GM23248 (cell line): ENCODE data around the gene ISL2.

Experiments
- EZH2 ChIP-seq: fragments of 200-600 bp; sonication (generic); IDR thresholded peaks from 2 replicates; pipeline ENCODE4 v1.6.1; 2018; ENCODE audit warnings: antibody characterized with exemption, mild to moderate bottlenecking; ENCODE audit not compliant: insufficient read depth, poor library complexity, severe bottlenecking
- EZH2phosphoT487 ChIP-seq: fragments of 200-600 bp; sonication (generic); IDR thresholded peaks from 2 replicates; pipeline ENCODE4 v1.6.1; 2018; ENCODE audit warnings: antibody characterized with exemption, moderate library complexity, mild to moderate bottlenecking, low read depth; ENCODE audit not compliant: insufficient read depth

DNA sequence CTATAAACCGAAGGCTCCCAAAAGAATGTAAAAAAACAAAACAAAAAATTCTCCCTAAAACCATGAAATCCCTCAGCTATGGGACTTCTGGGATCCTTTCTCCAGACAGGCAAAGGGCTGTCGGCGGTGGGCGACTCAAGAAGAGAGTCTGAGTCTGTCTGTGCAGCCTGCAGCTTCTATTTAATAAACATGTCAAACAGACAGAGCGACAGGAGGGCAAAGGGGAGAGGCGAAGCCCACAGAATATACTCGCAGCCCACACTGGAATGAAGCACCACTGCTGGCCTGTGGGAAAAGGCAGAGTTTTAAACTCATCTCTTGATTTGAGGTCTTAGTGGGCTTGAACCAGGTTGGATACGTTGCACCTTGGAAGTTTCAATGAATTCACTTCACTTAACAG lies 40.2 kb downstream of the ISL2 start:
- TF ChIP-seq EZH2phosphoT487 (no peak), EZH2 (no peak)
